ENCODE data around the gene TMPRSS15.

DNA sequence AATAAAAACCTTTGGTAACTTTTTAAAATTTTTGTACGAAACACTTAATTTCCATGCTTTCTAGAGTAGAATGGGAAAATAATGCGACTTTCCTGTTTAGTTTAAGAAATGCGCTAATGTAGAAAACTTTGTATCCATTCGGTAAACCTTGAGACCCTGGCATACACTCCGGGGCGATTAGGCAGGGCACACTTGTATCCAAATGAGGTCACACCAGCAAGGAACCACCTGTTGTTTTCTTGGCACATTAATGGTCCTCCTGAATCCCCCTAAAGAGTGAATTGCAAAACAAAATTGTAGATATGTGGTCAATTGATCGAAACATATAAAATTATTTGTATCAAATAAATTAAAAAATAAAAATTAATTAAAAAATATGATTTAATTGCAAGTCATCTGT lies 133.7 kb downstream of the TMPRSS15 start:
- no peak for TF ChIP-seq EZH2 (IDR thresholded peaks at IDR 0.05)
- TF ChIP-seq POLR2AphosphoS5 (IDR thresholded peaks at IDR 0.05; ENCODE audit: borderline replicate concordance, low read depth, low read length), result no peak

Measured in SK-N-MC (cell line).